KOPT-K1 (cell line): ENCODE measurements around the gene FAM8A1.
"Not testable (repeated sequence)": the region's sequence is repeated elsewhere in the genome, so short reads cannot be mapped to it uniquely, and the experiment has no call there.

ENCODE experiments used
- H3K27ac ChIP-seq: fragments of 200-600 bp; sonication (generic); 2 replicates; pipeline ENCODE4 v1.5.1; 2016; ENCODE audit warnings: antibody characterized with exemption, mild to moderate bottlenecking, low read depth, low read length; ENCODE audit not compliant: poor library complexity, severe bottlenecking
- H3K36me3 ChIP-seq: fragments of 200-600 bp; sonication (generic); 2 replicates; pipeline ENCODE4 v1.5.1; 2017; ENCODE audit warnings: antibody characterized with exemption, mild to moderate bottlenecking, low read length, moderate library complexity; ENCODE audit not compliant: insufficient read depth
- H3K9me3 ChIP-seq: fragments of 200-600 bp; sonication (generic); 2 replicates; pipeline ENCODE4 v1.5.1; 2017; ENCODE audit warnings: antibody characterized with exemption, low read length, mild to moderate bottlenecking; ENCODE audit not compliant: insufficient read depth, poor library complexity, severe bottlenecking

Gene FAM8A1

GRCh38 chr6:17599877-17600526 lies at the start of gene FAM8A1:
FAM8A1 (plus strand) TSS chr6:17600302; CDS start chr6:17600410, 108 bp downstream.
- H3K9me3 ChIP-seq = no peaks in the 10 kb centered on the region
- peak within 1 kb of the TSS; percentile 79 for H3K27ac ChIP-seq

GRCh38 chr6:17551383-17551958 lies 48.6 kb upstream of the FAM8A1 start:
- H3K9me3 ChIP-seq = peaks cover 3% of the 10 kb centered on the region
- no peaks in the 10 kb centered on the region for H3K36me3 ChIP-seq
- no peak overlapping the region for H3K27ac ChIP-seq

More at GRCh38 chr6:17599877-17600526, at the start of gene FAM8A1:
- H3K36me3 ChIP-seq = peaks cover 9% of the 10 kb centered on the region; the same call in 1 of the 2 replicates

GRCh38 chr6:17552861-17553260 lies 47.2 kb upstream of the FAM8A1 start:
- Histone ChIP-seq H3K36me3 (no peaks in the 10 kb centered on the region), H3K9me3 (peaks cover 3% of the 10 kb centered on the region), H3K27ac (no peak overlapping the region)

- peaks cover 3% of the 10 kb centered on the region for H3K9me3 ChIP-seq
- no peak overlapping the region for H3K27ac ChIP-seq
- no peaks in the 10 kb centered on the region for H3K36me3 ChIP-seq
These were observed 44.1 kb upstream of the FAM8A1 start for GRCh38 chr6:17556014-17556413.

- Histone ChIP-seq H3K36me3 (no peaks in the 10 kb centered on the region), H3K9me3 (peaks cover 20% of the 10 kb centered on the region)
These were observed 37.5 kb upstream of the FAM8A1 start for GRCh38 chr6:17562636-17563035.

GRCh38 chr6:17565399-17565798 lies 34.7 kb upstream of the FAM8A1 start:
- peaks cover 20% of the 10 kb centered on the region for H3K9me3 ChIP-seq
- no peaks in the 10 kb centered on the region for H3K36me3 ChIP-seq
- no peak overlapping the region for H3K27ac ChIP-seq

More at GRCh38 chr6:17562636-17563035, 37.5 kb upstream of the FAM8A1 start:
- H3K27ac ChIP-seq = no peak overlapping the region

- Histone ChIP-seq H3K36me3 (no peaks in the 10 kb centered on the region), H3K27ac (no peak overlapping the region), H3K9me3 (peaks cover 12% of the 10 kb centered on the region)
These were observed 25.1 kb upstream of the FAM8A1 start for GRCh38 chr6:17574866-17575560.

- Histone ChIP-seq H3K27ac (no peak overlapping the region), H3K9me3 (peaks cover 12% of the 10 kb centered on the region)
These were observed 23.0 kb upstream of the FAM8A1 start for GRCh38 chr6:17577059-17577458.

GRCh38 chr6:17580518-17581048 lies 19.5 kb upstream of the FAM8A1 start:
- Histone ChIP-seq H3K9me3 (peaks cover 12% of the 10 kb centered on the region), H3K36me3 (no peaks in the 10 kb centered on the region), H3K27ac (no peak overlapping the region)

More at GRCh38 chr6:17577059-17577458, 23.0 kb upstream of the FAM8A1 start:
- no peaks in the 10 kb centered on the region for H3K36me3 ChIP-seq

GRCh38 chr6:17581282-17581681 lies 18.8 kb upstream of the FAM8A1 start:
- H3K36me3 ChIP-seq, H3K27ac ChIP-seq: not testable (repeated sequence)
- peaks cover 12% of the 10 kb centered on the region for H3K9me3 ChIP-seq

- H3K27ac ChIP-seq = no peak overlapping the region
- H3K36me3 ChIP-seq = no peaks in the 10 kb centered on the region
- H3K9me3 ChIP-seq = no peaks in the 10 kb centered on the region
These were observed 16.3 kb upstream of the FAM8A1 start for GRCh38 chr6:17583811-17584210.

GRCh38 chr6:17584241-17584803 lies 15.8 kb upstream of the FAM8A1 start:
- no peak overlapping the region for H3K27ac ChIP-seq
- H3K36me3 ChIP-seq = no peaks in the 10 kb centered on the region
- no peaks in the 10 kb centered on the region for H3K9me3 ChIP-seq

- H3K9me3 ChIP-seq = no peaks in the 10 kb centered on the region
- no peak overlapping the region for H3K27ac ChIP-seq
- no peaks in the 10 kb centered on the region for H3K36me3 ChIP-seq
These were observed 14.2 kb upstream of the FAM8A1 start for GRCh38 chr6:17585766-17586490.

GRCh38 chr6:17586623-17587022 lies 13.5 kb upstream of the FAM8A1 start:
- H3K27ac ChIP-seq, H3K36me3 ChIP-seq, H3K9me3 ChIP-seq: not testable (repeated sequence)
